CD4-positive, alpha-beta memory T cell (primary cell): ENCODE measurements around the gene ZFP36L1. TPM values are rescaled to one million over a fixed set of nuclear protein-coding genes. Genes with fewer than 3 reads are reported as not detected.
A peak's percentile ranks its signal among the peaks of the same experiment; 100 is the strongest.
"Not testable (repeated sequence)": the region's sequence is repeated elsewhere in the genome, so short reads cannot be mapped to it uniquely, and the experiment has no call there.

Source experiments
- CTCF ChIA-PET: fragments of 350-600 bp; sonication (Branson Sonifier 250); formaldehyde crosslinking; loops from one replicate; lab custom pipeline; 2021; ENCODE audit warnings: inconsistent platforms; ENCODE audit not compliant: partially characterized antibody; lab: Charles Lee
- POLR2A ChIA-PET: fragments of 350-600 bp; sonication (Branson Sonifier 250); formaldehyde crosslinking; loops from one replicate; lab custom pipeline; 2021; ENCODE audit not compliant: partially characterized antibody; lab: Charles Lee
- DNase-seq, 5 donors: peaks; one replicate each; pipeline versions ENCODE4 v3.0.0 to v3.0.0-alpha.2; 2020 to 2022; ENCODE audit warnings: mixed read lengths in 1 of 5
- H3K27ac ChIP-seq: one replicate; pipeline ENCODE4 v1.7.0; 2013; ENCODE audit warnings: low read depth, low read length
- H3K27me3 ChIP-seq: 2 replicates; pipeline ENCODE4 v1.7.0; 2013; ENCODE audit warnings: mild to moderate bottlenecking, low read length, moderate library complexity; ENCODE audit not compliant: insufficient read depth
- H3K36me3 ChIP-seq: 2 replicates; pipeline ENCODE4 v1.7.0; 2013; ENCODE audit warnings: mild to moderate bottlenecking, low read length, moderate library complexity; ENCODE audit not compliant: insufficient read depth
- H3K4me1 ChIP-seq: 2 replicates; pipeline ENCODE4 v1.7.0; 2013; ENCODE audit warnings: mild to moderate bottlenecking, low read length, moderate library complexity; ENCODE audit not compliant: insufficient read depth
- H3K4me3 ChIP-seq, 2 donors: one replicate each; pipeline ENCODE4 v1.7.0; 2013; ENCODE audit warnings: low read length in 2 of 2, mild to moderate bottlenecking in 1 of 2
- H3K9me3 ChIP-seq, 2 donors: one replicate each; pipeline ENCODE4 v1.7.0; 2013; ENCODE audit warnings: low read length in 2 of 2, control low read depth in 1 of 2; ENCODE audit not compliant: control insufficient read depth in 1 of 2
- H3K27ac Mint-ChIP-seq, 7 donors: one replicate each; pipeline ENCODE4 v1.8.0; 2020 to 2021; ENCODE audit warnings: mixed read lengths in 7 of 7, mild to moderate bottlenecking in 6 of 7, inconsistent platforms in 3 of 7, moderate library complexity in 3 of 7
- H3K27me3 Mint-ChIP-seq, 2 donors: one replicate each; pipeline ENCODE4 v1.8.0; 2020 to 2021; ENCODE audit warnings: mixed read lengths in 2 of 2
- H3K36me3 Mint-ChIP-seq, 2 donors: one replicate each; pipeline ENCODE4 v1.8.0; 2020 to 2021; ENCODE audit warnings: mixed read lengths in 2 of 2, inconsistent platforms in 1 of 2, mild to moderate bottlenecking in 1 of 2
- H3K4me1 Mint-ChIP-seq, 4 donors: one replicate each; pipeline ENCODE4 v1.8.0; 2020 to 2021; ENCODE audit warnings: mixed read lengths in 4 of 4, mild to moderate bottlenecking in 1 of 4
- H3K4me3 Mint-ChIP-seq, 8 donors: one replicate each; pipeline ENCODE4 v1.8.0; 2020 to 2021; ENCODE audit warnings: mixed read lengths in 8 of 8, mild to moderate bottlenecking in 7 of 8, moderate library complexity in 6 of 8, inconsistent platforms in 3 of 8
- H3K9me3 Mint-ChIP-seq, 8 donors: one replicate each; pipeline ENCODE4 v1.8.0; 2020 to 2021; ENCODE audit warnings: mixed read lengths in 8 of 8, mild to moderate bottlenecking in 5 of 8, inconsistent platforms in 3 of 8, moderate library complexity in 1 of 8
- intact Hi-C: fragments of 100-400 bp; cut with micrococcal nuclease; formaldehyde crosslinking; loops from one replicate; pipeline ENCODE4 v1.15.1; 2023
- polyA plus RNA-seq, 2 donors: library from polyadenylated mRNA; unstranded; fragments of 300-500 nt; fragmentation: Illumina TruSeq; gene quantifications; one replicate each; pipeline ENCODE4 v1.2.3, GENCODE V29; 2021
- total RNA-seq, 2 experiments: library from RNA; stranded (reverse); gene quantifications; one replicate each; pipeline ENCODE4 v1.2.3, GENCODE V29; 2021

The ZFP36L1 gene
- total and polyA plus RNA-seq, 4 experiments from 2014 or later, result 60.3 to 242 (median 177) TPM

GRCh38 chr14:68768316-68768715, 24.6 kb downstream of the ZFP36L1 start:
- peaks cover 54% of the 10 kb centered on the region for H3K4me1 ChIP-seq
- H3K9me3 ChIP-seq, result no peaks in the 10 kb centered on the region
- no peak overlapping the region for H3K4me3 Mint-ChIP-seq
- H3K27me3 Mint-ChIP-seq, result no peaks in the 10 kb centered on the region
- no peaks in the 10 kb centered on the region for H3K36me3 ChIP-seq
- POLR2A ChIA-PET, result interaction anchor here (28.0 kb wide), 1 partner anchor 20 kb away, joined by 997 read pairs; the partner anchor contains the start of gene ZFP36L1
- CTCF ChIA-PET, result interaction anchor here (2.3 kb wide), 1 partner anchor 20 kb away, joined by 9 read pairs; no protein-coding TSS in a partner anchor
- H3K27me3 ChIP-seq, result no peaks in the 10 kb centered on the region
- no peak overlapping the region for H3K4me3 ChIP-seq
- peaks cover 0 to 2% (median 0%) of the 10 kb centered on the region in 8 donors for H3K9me3 Mint-ChIP-seq
- H3K4me1 Mint-ChIP-seq, result peaks cover 40 to 74% (median 48%) of the 10 kb centered on the region in 4 donors
- H3K27ac ChIP-seq, result no peak overlapping the region
- intact Hi-C loops, result no loop called here
- H3K27ac Mint-ChIP-seq, result peak overlapping the region in 1 of 7 donors; percentile 42
- no peaks in the 10 kb centered on the region for H3K36me3 Mint-ChIP-seq
- DNase-seq, result no peak

GRCh38 chr14:68767248-68767645, 25.6 kb downstream of the ZFP36L1 start:
- no peaks in the 10 kb centered on the region for H3K36me3 ChIP-seq
- POLR2A ChIA-PET, result interaction anchor here (1.1 to 28.0 kb wide), 3 partner anchors 21 to 260 kb away, joined by 3 to 997 read pairs (median 3); partner anchors contain the start of gene ZFP36L1
- Mint-ChIP-seq H3K4me3 (no peak overlapping the region), H3K4me1 (peaks cover 32 to 64% (median 39%) of the 10 kb centered on the region in 4 donors), H3K9me3 (no peaks in the 10 kb centered on the region), H3K36me3 (no peaks in the 10 kb centered on the region), H3K27ac (peak overlapping the region in 1 of 7 donors; percentile 2), H3K27me3 (no peaks in the 10 kb centered on the region)
- H3K4me3 ChIP-seq, result no peak overlapping the region
- H3K4me1 ChIP-seq, result peaks cover 43% of the 10 kb centered on the region
- intact Hi-C loops, result no loop called here
- no peaks in the 10 kb centered on the region for H3K27me3 ChIP-seq
- H3K9me3 ChIP-seq, result no peaks in the 10 kb centered on the region
- no peak for DNase-seq
- CTCF ChIA-PET, result interaction anchor here (1.1 to 2.3 kb wide), 2 partner anchors 21 to 84 kb away, joined by 5 to 9 read pairs; no protein-coding TSS in a partner anchor
- H3K27ac ChIP-seq, result no peak overlapping the region

GRCh38 chr14:68766299-68767247, 26.3 kb downstream of the ZFP36L1 start:
- CTCF ChIA-PET, result interaction anchor here (0.7 to 2.3 kb wide), 3 partner anchors 21 to 539 kb away, joined by 3 to 9 read pairs (median 5); no protein-coding TSS in a partner anchor
- Histone ChIP-seq H3K27ac (no peak overlapping the region), H3K9me3 (no peaks in the 10 kb centered on the region), H3K4me1 (peaks cover 36% of the 10 kb centered on the region), H3K4me3 (no peak overlapping the region), H3K36me3 (no peaks in the 10 kb centered on the region), H3K27me3 (no peaks in the 10 kb centered on the region)
- no peak overlapping the region for H3K4me3 Mint-ChIP-seq
- POLR2A ChIA-PET, result interaction anchor here (1.1 to 28.0 kb wide), 3 partner anchors 22 to 259 kb away, joined by 3 to 997 read pairs (median 3); partner anchors contain the start of gene ZFP36L1
- H3K27me3 Mint-ChIP-seq, result no peaks in the 10 kb centered on the region
- DNase-seq, result no peak
- peak overlapping the region in 3 of 7 donors; percentile 3 to 77 (median 64) for H3K27ac Mint-ChIP-seq
- peaks cover 27 to 57% (median 34%) of the 10 kb centered on the region in 4 donors for H3K4me1 Mint-ChIP-seq
- no peaks in the 10 kb centered on the region for H3K36me3 Mint-ChIP-seq
- intact Hi-C loops, result no loop called here
- no peaks in the 10 kb centered on the region for H3K9me3 Mint-ChIP-seq

- POLR2A ChIA-PET, result interaction anchor here (28.0 kb wide), 1 partner anchor 25 kb away, joined by 997 read pairs; the partner anchor contains the start of gene ZFP36L1
- H3K27me3 Mint-ChIP-seq, CTCF ChIA-PET: not testable (repeated sequence)
Observed at GRCh38 chr14:68763843-68764242, 29.0 kb downstream of the ZFP36L1 start.

GRCh38 chr14:68762953-68763764, 29.7 kb downstream of the ZFP36L1 start:
- ChIA-PET CTCF (interaction anchor here (0.5 kb wide), 1 partner anchor 80 kb away, joined by 3 read pairs; no protein-coding TSS in a partner anchor), POLR2A (interaction anchor here (1.3 to 28.0 kb wide), 2 partner anchors 10 to 26 kb away, joined by 6 to 997 read pairs; partner anchors contain the start of gene ZFP36L1)

More at GRCh38 chr14:68763843-68764242, 29.0 kb downstream of the ZFP36L1 start:
- H3K36me3 Mint-ChIP-seq, H3K9me3 ChIP-seq, H3K4me3 Mint-ChIP-seq, H3K27me3 ChIP-seq, H3K9me3 Mint-ChIP-seq, H3K36me3 ChIP-seq, H3K4me3 ChIP-seq, H3K27ac ChIP-seq, intact Hi-C loops, DNase-seq: not testable (repeated sequence)
- H3K4me1 ChIP-seq, result peaks cover 21% of the 10 kb centered on the region
- Mint-ChIP-seq H3K27ac (peak overlapping the region in 1 of 7 donors; percentile 37), H3K4me1 (peaks cover 16 to 36% (median 23%) of the 10 kb centered on the region in 4 donors)

GRCh38 chr14:68761391-68761790, 31.5 kb downstream of the ZFP36L1 start:
- Histone ChIP-seq H3K4me3 (no peak overlapping the region), H3K27me3 (no peaks in the 10 kb centered on the region), H3K4me1 (peaks cover 23% of the 10 kb centered on the region), H3K27ac (no peak overlapping the region), H3K9me3 (no peaks in the 10 kb centered on the region), H3K36me3 (no peaks in the 10 kb centered on the region)
- H3K4me1 Mint-ChIP-seq, result peaks cover 13 to 39% (median 25%) of the 10 kb centered on the region in 4 donors
- POLR2A ChIA-PET, result interaction anchor here (0.5 to 6.3 kb wide), 4 partner anchors 11 to 243 kb away, joined by 3 to 37 read pairs (median 4); no protein-coding TSS in a partner anchor
- intact Hi-C loops, result no loop called here
- DNase-seq, result no peak
- no peaks in the 10 kb centered on the region for H3K27me3 Mint-ChIP-seq
- H3K27ac Mint-ChIP-seq, result no peak overlapping the region
- CTCF ChIA-PET, result no interaction called here
- H3K9me3 Mint-ChIP-seq, result no peaks in the 10 kb centered on the region
- H3K36me3 Mint-ChIP-seq, result no peaks in the 10 kb centered on the region
- no peak overlapping the region for H3K4me3 Mint-ChIP-seq

More at GRCh38 chr14:68762953-68763764, 29.7 kb downstream of the ZFP36L1 start:
- H3K27me3 ChIP-seq, result no peaks in the 10 kb centered on the region
- H3K4me3 ChIP-seq, result no peak overlapping the region
- intact Hi-C loops, result no loop called here
- H3K36me3 ChIP-seq, result no peaks in the 10 kb centered on the region
- H3K4me3 Mint-ChIP-seq, result no peak overlapping the region
- no peak for DNase-seq
- H3K4me1 ChIP-seq, result peaks cover 21% of the 10 kb centered on the region
- no peaks in the 10 kb centered on the region for H3K36me3 Mint-ChIP-seq
- H3K9me3 ChIP-seq, result no peaks in the 10 kb centered on the region
- H3K27ac Mint-ChIP-seq, result peak overlapping the region in 1 of 7 donors; percentile 37
- H3K9me3 Mint-ChIP-seq, result no peaks in the 10 kb centered on the region
- H3K27ac ChIP-seq, result no peak overlapping the region
- peaks cover 14 to 33% (median 24%) of the 10 kb centered on the region in 4 donors for H3K4me1 Mint-ChIP-seq
- no peaks in the 10 kb centered on the region for H3K27me3 Mint-ChIP-seq
